Measurements from ENCODE around the gene B2M.
"Not testable (repeated sequence)": the region's sequence is repeated elsewhere in the genome, so short reads cannot be mapped to it uniquely, and the experiment has no call there.

Gene B2M

DNA sequence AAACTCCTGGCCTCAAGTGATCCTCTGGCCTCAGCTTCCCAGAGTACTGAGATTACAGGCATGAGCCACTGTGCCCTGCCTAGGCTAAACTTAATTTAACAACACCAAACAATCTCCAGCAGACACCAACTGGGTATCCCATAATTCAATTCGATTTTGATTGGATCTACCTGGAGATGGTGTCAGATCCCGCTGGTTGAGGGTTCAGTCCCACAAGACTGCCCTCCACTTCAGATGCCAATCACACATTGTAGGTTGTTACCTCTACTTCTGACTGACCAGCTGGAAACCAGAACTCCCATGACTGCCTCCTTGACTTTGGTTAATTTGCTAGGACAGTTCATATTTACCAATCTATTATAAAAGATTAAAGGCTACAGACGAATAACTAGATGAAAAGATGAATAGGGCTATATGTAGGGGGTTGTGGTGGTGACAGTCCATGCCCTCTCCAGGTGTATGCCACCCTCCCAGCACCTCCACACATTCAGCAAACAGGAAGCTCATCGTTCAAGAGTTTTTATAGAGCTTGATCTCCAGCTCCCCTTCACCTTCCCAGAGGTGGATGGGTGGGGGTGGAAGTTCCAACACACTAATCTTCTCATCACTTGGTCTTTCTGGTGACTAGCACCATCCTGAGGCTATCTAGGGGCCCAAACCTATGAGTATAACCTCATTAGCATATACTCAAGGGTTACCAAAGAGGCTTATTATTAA, 9.3 kb downstream of the B2M start:
- no peak overlapping the region for H3K4me3 ChIP-seq (ENCODE audit: low read depth, low read length)

DNA sequence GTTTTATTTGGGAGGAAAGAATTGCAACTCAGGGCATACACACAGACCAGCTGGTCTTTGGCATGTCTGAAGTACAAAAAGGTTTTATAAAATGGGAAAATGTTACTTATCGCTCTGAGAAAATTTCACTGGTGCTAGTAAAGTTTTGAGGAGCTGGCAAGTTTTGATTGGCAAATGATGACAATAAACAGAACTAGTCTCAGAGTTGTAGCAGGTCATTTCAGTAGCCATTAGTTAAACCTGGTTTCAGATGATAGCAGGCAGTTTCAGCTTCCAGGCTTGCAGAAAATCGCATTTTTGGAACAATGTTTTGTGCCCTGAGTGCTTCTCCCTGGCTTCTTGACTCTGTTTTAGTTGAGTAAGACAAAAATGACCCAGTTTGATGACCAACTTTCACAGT, 10.7 kb downstream of the B2M start:
- no peak overlapping the region for H3K4me3 ChIP-seq (ENCODE audit: low read depth, low read length)

- no peak overlapping the region for H3K4me3 ChIP-seq (ENCODE audit: low read depth, low read length)
These were observed 14.8 kb downstream of the B2M start for GRCh38 chr15:44726136-44726535.

DNA sequence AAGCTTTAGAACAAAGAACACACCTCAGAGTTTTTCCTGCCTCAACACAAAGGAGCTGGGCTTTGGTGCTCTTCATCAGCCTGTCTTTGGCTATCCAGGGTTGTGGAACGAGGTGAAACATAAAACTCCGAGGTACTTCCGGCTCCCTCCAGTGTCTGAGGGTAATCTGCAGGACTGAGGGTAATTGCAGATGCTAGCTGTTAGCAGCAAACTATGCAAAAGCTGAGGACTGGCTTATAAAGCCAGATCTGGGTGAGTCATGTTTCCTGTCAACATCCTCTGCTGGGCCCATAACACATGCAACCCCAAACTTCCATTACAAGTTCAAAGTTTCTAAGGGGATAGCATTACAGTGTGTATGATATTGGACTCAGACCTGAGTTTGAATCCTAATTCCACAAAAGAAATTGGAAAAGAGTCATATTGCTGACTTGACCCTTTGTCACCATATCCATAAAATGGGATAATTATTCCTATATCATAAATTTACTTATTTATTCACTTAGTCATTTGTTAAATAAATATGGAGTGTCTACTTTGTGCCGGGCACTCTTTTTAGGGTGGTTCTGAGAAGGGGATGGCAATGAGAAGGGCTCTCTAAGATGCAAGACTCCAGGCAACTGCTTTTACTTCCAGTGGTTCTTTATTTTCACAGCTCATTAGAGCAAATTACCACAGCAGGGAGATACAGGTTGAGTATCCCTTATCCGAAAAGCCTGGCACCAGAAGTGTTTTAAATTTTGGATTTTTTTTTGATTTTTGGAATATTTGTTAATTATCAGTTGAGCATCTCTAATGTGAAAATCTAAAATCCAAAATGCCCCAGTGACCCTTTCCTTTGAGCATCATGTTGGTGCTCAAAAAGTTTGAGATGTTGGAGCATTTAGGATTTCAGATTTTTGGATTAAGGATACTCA, 15.5 kb downstream of the B2M start:
- no peak overlapping the region for H3K4me3 ChIP-seq (ENCODE audit: low read depth, low read length)

DNA sequence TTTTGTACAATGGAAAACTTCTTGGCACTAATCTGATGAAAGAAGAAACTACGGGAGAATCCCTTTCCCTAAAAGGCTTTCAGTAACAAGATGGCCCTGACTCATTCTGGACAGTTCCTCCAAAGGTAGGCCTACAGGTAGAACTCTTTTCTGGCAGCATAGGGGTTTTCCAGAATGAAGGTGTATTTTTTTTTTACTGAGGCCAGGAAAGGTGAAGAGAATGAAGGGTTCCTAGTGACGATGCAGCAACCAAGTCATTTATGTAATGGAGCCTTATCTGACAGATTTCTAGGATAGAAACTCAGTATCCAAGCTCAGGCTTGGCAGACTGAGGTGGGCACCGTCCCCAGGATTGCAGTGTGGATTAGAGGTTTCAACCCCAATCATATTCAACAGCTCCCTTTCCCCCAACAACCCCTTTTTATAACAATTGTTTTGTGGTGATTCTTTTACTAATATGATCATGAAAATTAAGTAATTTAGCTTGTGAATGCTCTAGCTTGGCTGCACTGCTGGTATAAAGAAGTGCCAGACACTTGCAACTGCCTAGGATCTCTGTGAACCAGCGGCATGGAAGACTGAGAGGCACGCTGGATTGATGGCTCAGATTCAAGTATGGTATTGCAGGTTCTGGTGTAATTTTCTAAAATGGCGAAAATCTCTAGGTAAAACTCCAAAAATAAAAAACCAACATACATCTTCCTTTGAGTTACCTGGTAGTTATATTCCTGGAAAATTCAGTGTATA, 16.3 kb downstream of the B2M start:
- H3K4me3 ChIP-seq (ENCODE audit: low read depth, low read length): no peak overlapping the region

DNA sequence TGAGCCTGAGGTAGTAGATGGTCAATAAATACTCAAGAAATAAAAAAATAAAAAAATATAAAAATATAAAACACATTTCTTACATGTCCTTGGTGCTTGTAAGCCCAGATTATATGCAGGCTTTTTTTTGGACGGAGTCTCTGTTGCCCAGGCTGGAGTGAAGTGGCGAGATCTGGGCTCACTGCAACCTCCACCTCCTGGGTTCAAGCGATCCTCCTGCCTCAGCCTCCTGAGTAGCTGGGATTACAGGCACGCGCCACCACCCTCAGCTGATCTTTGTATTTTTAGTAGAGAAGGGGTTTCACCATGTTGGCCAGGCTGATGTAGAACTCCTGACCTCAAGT, 16.9 kb downstream of the B2M start:
- H3K4me3 ChIP-seq (ENCODE audit: low read depth, low read length): peak overlapping the region; percentile 79

- H3K4me3 ChIP-seq (ENCODE audit: low read depth, low read length): peak overlapping the region; percentile 79
These were observed 17.5 kb downstream of the B2M start for GRCh38 chr15:44728576-44729407.

- H3K4me3 ChIP-seq (ENCODE audit: low read depth, low read length): peak overlapping the region; percentile 79
These were observed 18.3 kb downstream of the B2M start for GRCh38 chr15:44729408-44730127.

DNA sequence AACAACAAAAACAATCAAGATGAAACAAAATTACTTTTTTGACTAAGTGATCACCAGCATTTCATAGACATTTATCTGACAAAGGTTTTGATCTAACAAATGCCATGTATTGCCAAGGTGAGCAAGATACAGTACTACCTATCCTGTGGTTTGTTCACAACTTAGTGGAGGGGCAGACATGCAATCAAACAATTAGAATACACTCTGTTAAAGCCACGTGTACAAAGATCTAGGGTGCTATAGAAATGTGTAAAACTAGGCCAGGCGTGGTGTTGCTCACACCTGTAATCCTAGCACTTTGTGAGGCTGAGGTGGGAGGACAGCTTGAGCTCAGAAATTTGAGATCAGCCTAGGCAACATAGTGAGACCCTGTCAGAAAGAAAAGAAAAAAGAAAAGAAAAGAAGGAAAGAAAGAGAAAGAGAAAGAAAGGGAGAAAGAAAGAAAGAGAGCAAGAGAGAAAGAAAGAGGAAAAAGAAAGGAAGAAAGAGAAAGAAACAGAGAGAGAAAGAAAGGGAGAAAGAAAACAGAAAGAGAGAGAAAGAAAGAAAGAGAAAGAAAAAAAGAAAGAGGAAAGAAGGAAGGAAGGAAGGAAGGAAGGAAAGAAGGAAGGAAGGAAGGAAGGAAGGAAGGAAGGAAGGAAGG, 23.6 kb downstream of the B2M start:
- no peak overlapping the region for H3K4me3 ChIP-seq (ENCODE audit: low read depth, low read length)

GRCh38 chr15:44735482-44736180, 24.3 kb downstream of the B2M start:
- no peak overlapping the region for H3K4me3 ChIP-seq (ENCODE audit: low read depth, low read length)

- H3K4me3 ChIP-seq (ENCODE audit: low read depth, low read length): no peak within 1 kb of the TSS
These were observed 25.0 kb downstream of the B2M start, which contains the start of gene TRIM69 for GRCh38 chr15:44736181-44736765. TRIM69 (plus strand) TSS chr15:44736528; CDS start chr15:44736705, 177 bp downstream.

DNA sequence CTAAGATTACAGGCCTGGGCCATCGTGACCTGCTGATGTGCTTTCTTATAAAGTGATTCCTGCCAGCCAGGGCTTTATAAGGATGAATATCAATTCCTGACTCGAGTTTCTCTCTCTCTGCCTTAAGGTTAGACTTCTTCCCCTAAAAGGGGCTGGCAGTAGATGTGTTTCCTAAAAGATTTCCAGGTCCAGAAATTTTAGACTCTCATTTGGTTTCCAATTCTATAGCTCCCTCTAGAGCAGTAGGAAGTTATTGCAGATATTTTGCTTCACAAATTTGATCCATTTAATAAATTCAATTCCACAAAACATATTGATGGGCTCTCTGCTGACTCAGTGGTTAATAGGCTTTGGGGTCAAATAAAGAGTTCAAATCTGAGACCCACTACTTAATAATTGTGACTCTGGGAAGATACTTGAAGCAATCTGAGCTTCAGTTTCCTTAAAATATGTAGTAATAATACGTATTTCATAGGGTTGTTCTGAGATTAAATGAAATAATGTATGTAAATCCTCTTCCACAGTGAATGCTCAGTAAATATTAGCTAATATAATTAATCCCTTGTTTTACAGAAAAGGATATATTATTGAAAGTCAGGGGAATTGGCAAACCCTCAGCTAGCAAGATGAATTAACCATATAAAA, 27.1 kb downstream of the B2M start:
- no peak overlapping the region for H3K4me3 ChIP-seq (ENCODE audit: low read depth, low read length)

- H3K4me3 ChIP-seq (ENCODE audit: low read depth, low read length): not testable (repeated sequence)
These were observed 28.0 kb downstream of the B2M start for GRCh38 chr15:44739222-44739847.

DNA sequence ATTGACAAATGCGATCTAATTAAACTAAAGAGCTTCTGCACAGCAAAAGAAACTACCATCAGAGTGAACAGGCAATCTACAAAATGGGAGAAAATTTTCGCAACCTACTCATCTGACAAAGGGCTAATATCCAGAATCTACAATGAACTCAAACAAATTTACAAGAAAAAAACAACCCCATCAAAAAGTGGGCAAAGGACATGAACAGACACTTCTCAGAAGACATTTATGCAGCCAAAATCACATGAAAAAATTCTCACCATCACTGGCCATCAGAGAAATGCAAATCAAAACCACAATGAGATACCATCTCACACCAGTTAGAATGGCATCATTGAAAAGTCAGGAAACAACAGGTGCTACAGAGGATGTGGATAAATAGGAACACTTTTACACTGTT, 32.1 kb downstream of the B2M start:
- not testable (repeated sequence) for H3K4me3 ChIP-seq (ENCODE audit: low read depth, low read length)

- H3K4me3 ChIP-seq (ENCODE audit: low read depth, low read length): no peak overlapping the region
These were observed 42.0 kb downstream of the B2M start for GRCh38 chr15:44753345-44753744.

DNA sequence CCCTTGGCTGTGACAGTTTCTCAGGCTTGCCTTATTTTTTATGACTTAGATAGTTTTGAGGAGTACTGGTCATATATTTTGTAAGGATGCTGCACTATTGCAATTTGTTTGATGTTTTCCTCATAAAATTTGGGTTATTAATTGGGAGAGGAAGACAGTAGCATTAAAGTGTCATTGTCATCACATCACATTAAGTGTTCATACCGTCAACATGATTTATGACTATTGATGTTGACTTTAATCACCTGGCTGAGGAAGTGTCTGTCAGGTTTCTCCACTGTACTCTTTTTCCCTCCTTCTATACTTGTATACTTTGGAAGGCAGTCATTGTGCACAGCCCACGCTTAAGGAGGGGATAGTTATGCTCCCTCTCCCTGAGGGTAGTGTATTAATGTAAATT, 51.9 kb downstream of the B2M start:
- H3K4me3 ChIP-seq (ENCODE audit: low read depth, low read length): no peak overlapping the region

GRCh38 chr15:44763848-44764247, 52.5 kb downstream of the B2M start:
- H3K4me3 ChIP-seq (ENCODE audit: low read depth, low read length): no peak overlapping the region

GRCh38 chr15:44765036-44765435, 53.7 kb downstream of the B2M start:
- H3K4me3 ChIP-seq (ENCODE audit: low read depth, low read length): no peak overlapping the region

Data from iPS-11a (cell line).